Nephron (organoid): ENCODE results near the gene ELMO1.
A peak's percentile ranks its signal among the peaks of the same experiment; 100 is the strongest.

Experiments used
- H3K27ac Mint-ChIP-seq, 3 experiments: 2 replicates each; pipeline ENCODE4 v1.8.0; 2020; ENCODE audit warnings: mixed read lengths in 3 of 3, mild to moderate bottlenecking in 2 of 3, moderate library complexity in 1 of 3
- H3K27me3 Mint-ChIP-seq: 2 replicates; pipeline ENCODE4 v1.8.0; 2021; ENCODE audit warnings: low read depth, mild to moderate bottlenecking, moderate library complexity, mixed read lengths
- H3K36me3 Mint-ChIP-seq: 2 replicates; pipeline ENCODE4 v1.8.0; 2020; ENCODE audit warnings: low read depth, mixed read lengths
- H3K4me1 Mint-ChIP-seq: 2 replicates; pipeline ENCODE4 v1.8.0; 2020; ENCODE audit warnings: mixed read lengths
- H3K4me3 Mint-ChIP-seq, 3 experiments: 2 replicates each; pipeline ENCODE4 v1.8.0; 2020; ENCODE audit warnings: mild to moderate bottlenecking in 3 of 3, mixed read lengths in 3 of 3, moderate library complexity in 2 of 3
- H3K9me3 Mint-ChIP-seq: 2 replicates; pipeline ENCODE4 v1.8.0; 2020; ENCODE audit warnings: mixed read lengths
- TF ChIP-seq, protein P1 (sequence below), 3 experiments: fragments of 200-600 bp; sonication (generic); IDR thresholded peaks; one replicate each; pipeline ENCODE4 v1.5.0; 2021; ENCODE audit warnings: antibody characterized with exemption in 3 of 3; ENCODE audit not compliant: unreplicated experiment in 3 of 3

ELMO1 gene

GRCh38 chr7:37150856-37151255, 297.8 kb downstream of the ELMO1 start:
- no peak overlapping the region for H3K27ac Mint-ChIP-seq
- H3K9me3 Mint-ChIP-seq: peaks cover 11% of the 10 kb centered on the region
- no peak overlapping the region for H3K4me3 Mint-ChIP-seq
- H3K4me1 Mint-ChIP-seq: peaks cover 8% of the 10 kb centered on the region
- H3K36me3 Mint-ChIP-seq: no peaks in the 10 kb centered on the region
- TF ChIP-seq, protein P1, sequence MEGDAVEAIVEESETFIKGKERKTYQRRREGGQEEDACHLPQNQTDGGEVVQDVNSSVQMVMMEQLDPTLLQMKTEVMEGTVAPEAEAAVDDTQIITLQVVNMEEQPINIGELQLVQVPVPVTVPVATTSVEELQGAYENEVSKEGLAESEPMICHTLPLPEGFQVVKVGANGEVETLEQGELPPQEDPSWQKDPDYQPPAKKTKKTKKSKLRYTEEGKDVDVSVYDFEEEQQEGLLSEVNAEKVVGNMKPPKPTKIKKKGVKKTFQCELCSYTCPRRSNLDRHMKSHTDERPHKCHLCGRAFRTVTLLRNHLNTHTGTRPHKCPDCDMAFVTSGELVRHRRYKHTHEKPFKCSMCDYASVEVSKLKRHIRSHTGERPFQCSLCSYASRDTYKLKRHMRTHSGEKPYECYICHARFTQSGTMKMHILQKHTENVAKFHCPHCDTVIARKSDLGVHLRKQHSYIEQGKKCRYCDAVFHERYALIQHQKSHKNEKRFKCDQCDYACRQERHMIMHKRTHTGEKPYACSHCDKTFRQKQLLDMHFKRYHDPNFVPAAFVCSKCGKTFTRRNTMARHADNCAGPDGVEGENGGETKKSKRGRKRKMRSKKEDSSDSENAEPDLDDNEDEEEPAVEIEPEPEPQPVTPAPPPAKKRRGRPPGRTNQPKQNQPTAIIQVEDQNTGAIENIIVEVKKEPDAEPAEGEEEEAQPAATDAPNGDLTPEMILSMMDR (IDR thresholded peaks at IDR 0.05; ENCODE audit: unreplicated experiment in 3 of 3): no peak
- H3K27me3 Mint-ChIP-seq: no peaks in the 10 kb centered on the region

DNA sequence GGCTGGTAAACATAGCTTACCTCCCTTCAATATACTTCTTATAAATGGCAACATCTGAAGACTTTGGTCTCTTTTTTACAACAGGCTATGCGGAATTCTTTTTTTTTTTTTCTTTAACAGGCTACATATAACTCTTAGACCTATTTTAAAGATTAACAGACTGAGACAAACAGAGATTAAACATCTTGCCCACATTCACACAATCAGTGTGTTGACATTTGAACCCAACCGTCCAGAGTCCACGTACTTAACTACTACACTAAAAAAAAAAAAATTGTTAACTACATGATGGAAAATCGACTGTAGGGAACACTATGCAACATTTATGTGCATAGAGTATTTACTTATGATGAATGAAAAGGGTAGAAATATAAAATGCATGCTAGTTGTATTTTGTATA, 298.5 kb downstream of the ELMO1 start:
- Mint-ChIP-seq H3K27me3 (no peaks in the 10 kb centered on the region), H3K9me3 (peaks cover 9% of the 10 kb centered on the region), H3K4me1 (peaks cover 8% of the 10 kb centered on the region), H3K36me3 (no peaks in the 10 kb centered on the region), H3K27ac (peak overlapping the region in 2 of 3 experiments; percentile 10 to 32), H3K4me3 (no peak overlapping the region)
- TF ChIP-seq, protein P1 (IDR thresholded peaks at IDR 0.05; ENCODE audit: unreplicated experiment in 3 of 3): no peak

- Mint-ChIP-seq H3K27me3 (no peaks in the 10 kb centered on the region), H3K4me3 (no peak overlapping the region), H3K4me1 (peaks cover 8% of the 10 kb centered on the region), H3K9me3 (peaks cover 6% of the 10 kb centered on the region), H3K36me3 (no peaks in the 10 kb centered on the region), H3K27ac (peak overlapping the region in 2 of 3 experiments; percentile 10 to 32)
- TF ChIP-seq, protein P1 (IDR thresholded peaks at IDR 0.05; ENCODE audit: unreplicated experiment in 3 of 3): no peak
Observed at GRCh38 chr7:37149773-37150124, 298.9 kb downstream of the ELMO1 start.

DNA sequence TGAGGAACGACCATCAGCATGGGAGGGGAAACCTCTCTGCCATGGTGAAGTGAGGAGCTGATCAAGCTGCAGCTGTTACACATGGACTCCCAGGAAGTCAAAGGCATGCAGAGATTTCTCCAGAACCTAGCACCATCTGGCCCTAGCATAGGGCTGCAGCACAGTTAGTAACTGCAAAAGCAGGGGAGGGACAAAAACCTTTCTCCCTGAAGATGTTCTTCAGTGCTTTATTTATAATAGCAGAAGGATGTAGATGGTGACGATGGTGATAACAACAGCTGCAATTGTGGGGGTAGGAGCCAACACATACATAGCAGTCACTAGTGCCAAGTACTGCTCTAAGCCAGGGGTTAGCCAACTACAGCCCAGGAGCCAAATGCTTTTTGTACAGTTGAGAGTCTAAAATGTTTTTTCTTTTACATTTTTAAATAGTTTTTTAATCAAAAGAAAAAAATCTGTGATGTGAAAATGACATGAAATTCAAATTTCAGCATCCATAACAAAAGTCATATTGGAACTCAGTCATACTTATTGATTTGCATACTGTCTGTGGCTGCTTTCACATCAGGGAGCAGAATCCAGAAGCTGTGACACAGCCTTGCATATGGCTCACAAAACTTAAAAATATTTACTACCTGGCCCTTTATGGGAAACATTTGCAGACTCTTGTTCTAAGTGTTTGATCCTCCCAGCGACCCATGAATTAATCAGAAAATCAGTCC, 299.5 kb downstream of the ELMO1 start:
- TF ChIP-seq, protein P1 (IDR thresholded peaks at IDR 0.05; ENCODE audit: unreplicated experiment in 3 of 3): no peak
- Mint-ChIP-seq H3K4me1 (peaks cover 12% of the 10 kb centered on the region), H3K36me3 (no peaks in the 10 kb centered on the region), H3K4me3 (no peak overlapping the region), H3K27ac (peak overlapping the region in 2 of 3 experiments; percentile 10 to 32), H3K27me3 (no peaks in the 10 kb centered on the region), H3K9me3 (peaks cover 2% of the 10 kb centered on the region)

DNA sequence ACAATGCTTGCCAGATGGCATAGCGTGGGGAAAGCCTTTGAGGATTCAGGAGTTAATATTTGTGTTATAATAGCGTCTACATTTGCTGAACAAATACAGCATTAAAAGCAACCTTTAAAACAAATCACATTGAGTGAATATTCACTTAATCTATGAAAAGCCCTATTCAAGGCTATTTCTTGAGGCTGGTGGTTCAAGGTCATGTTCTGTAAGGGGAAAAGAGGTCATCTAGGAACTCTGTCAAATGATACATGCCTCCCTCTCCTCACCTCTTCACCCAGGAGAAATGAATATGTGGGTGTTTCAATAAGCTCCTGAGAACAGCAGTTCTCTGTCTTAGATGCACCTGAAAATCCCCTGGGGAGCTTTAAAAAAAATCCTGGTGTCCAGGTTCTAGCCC, 303.0 kb downstream of the ELMO1 start:
- TF ChIP-seq, protein P1 (IDR thresholded peaks at IDR 0.05; ENCODE audit: unreplicated experiment in 3 of 3): no peak
- Mint-ChIP-seq H3K4me1 (peaks cover 16% of the 10 kb centered on the region), H3K4me3 (no peak overlapping the region), H3K36me3 (no peaks in the 10 kb centered on the region), H3K27ac (no peak overlapping the region), H3K27me3 (no peaks in the 10 kb centered on the region), H3K9me3 (peaks cover 14% of the 10 kb centered on the region)

DNA sequence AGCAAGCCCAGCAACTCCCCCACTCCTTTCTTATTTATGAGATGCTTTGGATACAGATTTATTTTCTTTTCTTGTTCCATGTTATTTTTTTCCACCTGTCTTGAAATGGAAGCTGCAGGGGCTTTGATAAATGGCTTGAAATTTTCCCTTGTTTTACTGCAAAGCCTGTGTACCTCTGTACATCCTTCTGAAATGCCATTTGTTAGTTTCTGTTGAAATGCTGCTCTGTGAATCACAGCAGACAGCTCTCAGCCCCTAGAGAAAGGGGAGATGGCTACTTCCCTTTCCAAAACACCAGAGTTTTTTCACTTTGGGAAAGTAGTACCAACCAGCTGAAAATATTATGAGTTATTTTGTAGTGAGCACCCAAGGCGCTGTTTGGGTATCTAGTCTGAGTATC, 304.2 kb downstream of the ELMO1 start:
- Mint-ChIP-seq H3K36me3 (no peaks in the 10 kb centered on the region), H3K27me3 (no peaks in the 10 kb centered on the region), H3K4me3 (no peak overlapping the region), H3K9me3 (peaks cover 24% of the 10 kb centered on the region), H3K27ac (no peak overlapping the region), H3K4me1 (peaks cover 8% of the 10 kb centered on the region)
- TF ChIP-seq, protein P1 (IDR thresholded peaks at IDR 0.05; ENCODE audit: unreplicated experiment in 3 of 3): no peak
